Effector CD8-positive, alpha-beta T cell (primary cell): ENCODE results near the gene RAD52.

Source experiments
- DNase-seq: peaks from one replicate; lab custom pipeline; 2025; lab: John Stamatoyannopoulos, UW

The RAD52 gene

GRCh38 chr12:868722-869121 lies 80.8 kb downstream of the RAD52 start:
- DNase-seq: no peak

- DNase-seq: no peak
Measured at GRCh38 chr12:867905-868304, 81.6 kb downstream of the RAD52 start.

- no peak for DNase-seq
Measured at GRCh38 chr12:865614-866013, 83.9 kb downstream of the RAD52 start.

- no peak for DNase-seq
Measured at GRCh38 chr12:863285-863684, 86.2 kb downstream of the RAD52 start.

- DNase-seq: no peak
Measured at GRCh38 chr12:862303-862911, 87.1 kb downstream of the RAD52 start.
